K562 (cell line): Measurements from ENCODE around the gene USP2. TPM values are rescaled to one million over a fixed set of nuclear protein-coding genes. Genes with fewer than 3 reads are reported as not detected.
A peak's percentile ranks its signal among the peaks of the same experiment; 100 is the strongest.

Experiments
- CSDE1 ChIP-seq, 2 experiments: fragments of 450-650 bp; IDR thresholded peaks; 2 replicates each; pipeline ENCODE4 v1.6.1; 2016; ENCODE audit warnings: mild to moderate bottlenecking in 1 of 2
- CTCF ChIP-seq, 3 experiments: IDR thresholded peaks in 2 of 3; conservative IDR thresholded peaks in 1 of 3; 2 replicates each; pipeline ENCODE4 v1.5.1; 2011 to 2012; ENCODE audit warnings: low read length in 3 of 3, mild to moderate bottlenecking in 3 of 3, control low read depth in 2 of 3, improper control_type of control experiment in 1 of 3, inconsistent platforms in 1 of 3, low read depth in 1 of 3, mixed read lengths in 1 of 3, moderate library complexity in 1 of 3; ENCODE audit not compliant: insufficient read depth in 2 of 3
- DEAF1 ChIP-seq: fragments of 450-650 bp; formaldehyde crosslinking; IDR thresholded peaks from 2 replicates; pipeline ENCODE4 v1.4.0; 2020; ENCODE audit warnings: mild to moderate bottlenecking, moderate library complexity
- KAT2B ChIP-seq: IDR thresholded peaks from one replicate; pipeline ENCODE4 v1.6.1; 2012; ENCODE audit warnings: low read depth, mild to moderate bottlenecking, control low read depth, inconsistent platforms, low read length, moderate library complexity
- RBFOX2 ChIP-seq: fragments of 200-400 bp; formaldehyde crosslinking; IDR thresholded peaks from 2 replicates; pipeline ENCODE4 v1.6.1; 2017; ENCODE audit warnings: low read depth, mild to moderate bottlenecking, low read length, moderate library complexity
- SAP30 ChIP-seq: fragments of 200-600 bp; sonication (generic); IDR thresholded peaks from 2 replicates; pipeline ENCODE4 v1.6.1; 2012; ENCODE audit warnings: borderline replicate concordance, low read depth, mild to moderate bottlenecking, moderate library complexity, low read length, control low read depth, inconsistent platforms; ENCODE audit not compliant: insufficient read depth, poor library complexity, severe bottlenecking
- SMARCB1 ChIP-seq: IDR thresholded peaks from 2 replicates; pipeline ENCODE4 v1.6.1; 2011; ENCODE audit warnings: improper control_type of control experiment, low read depth; ENCODE audit not compliant: insufficient read length
- SRF ChIP-seq, 2 experiments: fragments of 250-450, 450-650 bp in 1 of 2; sonication (Bioruptor Pico) in 1 of 2; sonication (generic) in 1 of 2; formaldehyde crosslinking; IDR thresholded peaks; 2 replicates each; pipeline versions ENCODE4 v1.5.0 to v1.5.1; 2020 to 2022; ENCODE audit warnings: mild to moderate bottlenecking in 1 of 2, missing genetic modification reagents in 1 of 2
- SRSF7 ChIP-seq: fragments of 200-400 bp; formaldehyde crosslinking; optimal IDR thresholded peaks from 2 replicates; pipeline ENCODE3; 2017; ENCODE audit warnings: mild to moderate bottlenecking, low read depth, low read length
- TCF7L2 ChIP-seq: fragments of 150-350 bp; IDR thresholded peaks from 2 replicates; pipeline ENCODE4 v1.6.1; 2016; ENCODE audit warnings: low read depth, mild to moderate bottlenecking, low read length, moderate library complexity
- ZNF239 ChIP-seq: fragments of 250-450 bp; sonication (Bioruptor Pico); IDR thresholded peaks from 2 replicates; pipeline ENCODE4 v1.4.0; 2020; ENCODE audit warnings: mild to moderate bottlenecking
- ZNF41 ChIP-seq: fragments of 250-450 bp; sonication (Bioruptor Pico); conservative IDR thresholded peaks from 2 replicates; pipeline ENCODE4 v1.4.0; 2020; ENCODE audit warnings: mild to moderate bottlenecking
- ZNF780A ChIP-seq: fragments of 250-450 bp; sonication (Bioruptor Pico); IDR thresholded peaks from 2 replicates; pipeline ENCODE4 v1.5.0; 2021; ENCODE audit warnings: mild to moderate bottlenecking
- polyA plus RNA-seq, 8 experiments: library from polyadenylated mRNA; depleted of rRNA in 4 of 8; stranded (reverse) in 5 of 8; unstranded in 3 of 8; fragments of >200 nt; fragmentation: Nextera tagmentation in 2 of 8; fragmentation: Illumina TruSeq in 1 of 8; extraction: Ambion mirVana in 2 of 8; extraction: Trizol in 1 of 8; gene quantifications; 2 replicates each; pipeline versions ENCODE4 v1.2.1 to v1.2.3, GENCODE V29; 2011 to 2014; ENCODE audit warnings: inconsistent platforms in 1 of 8, missing spikeins in 1 of 8
- total RNA-seq, 7 experiments: library from RNA; depleted of rRNA in 6 of 7; stranded (reverse); fragments of >200 nt in 6 of 7; fragmentation: Illumina TruSeq in 2 of 7; extraction: Trizol in 2 of 7; gene quantifications; 2 replicates each; pipeline versions ENCODE4 v1.2.1 to v1.2.3, GENCODE V29; 2011 to 2021; ENCODE audit warnings: low replicate concordance in 1 of 7
- TF ChIP-seq, protein P1 (sequence below), 2 experiments: fragments of 450-650 bp in 1 of 2; sonication (generic) in 1 of 2; formaldehyde crosslinking in 1 of 2; IDR thresholded peaks; 2 replicates each; pipeline versions ENCODE4 v1.7.1 to v1.9.0; 2016 to 2022; ENCODE audit warnings: inconsistent platforms in 1 of 2, mild to moderate bottlenecking in 1 of 2, missing genetic modification reagents in 1 of 2

USP2 gene
- total and polyA plus RNA-seq, 9 of the 15 experiments (the other 6 are each of a cell fraction or from before 2014, with no cell fraction given), result 2.8 to 16.9 (median 3.9) TPM

GRCh38 chr11:119320776-119321524 lies 60.5 kb downstream of the USP2 start (continued):
- TF ChIP-seq, protein P1, sequence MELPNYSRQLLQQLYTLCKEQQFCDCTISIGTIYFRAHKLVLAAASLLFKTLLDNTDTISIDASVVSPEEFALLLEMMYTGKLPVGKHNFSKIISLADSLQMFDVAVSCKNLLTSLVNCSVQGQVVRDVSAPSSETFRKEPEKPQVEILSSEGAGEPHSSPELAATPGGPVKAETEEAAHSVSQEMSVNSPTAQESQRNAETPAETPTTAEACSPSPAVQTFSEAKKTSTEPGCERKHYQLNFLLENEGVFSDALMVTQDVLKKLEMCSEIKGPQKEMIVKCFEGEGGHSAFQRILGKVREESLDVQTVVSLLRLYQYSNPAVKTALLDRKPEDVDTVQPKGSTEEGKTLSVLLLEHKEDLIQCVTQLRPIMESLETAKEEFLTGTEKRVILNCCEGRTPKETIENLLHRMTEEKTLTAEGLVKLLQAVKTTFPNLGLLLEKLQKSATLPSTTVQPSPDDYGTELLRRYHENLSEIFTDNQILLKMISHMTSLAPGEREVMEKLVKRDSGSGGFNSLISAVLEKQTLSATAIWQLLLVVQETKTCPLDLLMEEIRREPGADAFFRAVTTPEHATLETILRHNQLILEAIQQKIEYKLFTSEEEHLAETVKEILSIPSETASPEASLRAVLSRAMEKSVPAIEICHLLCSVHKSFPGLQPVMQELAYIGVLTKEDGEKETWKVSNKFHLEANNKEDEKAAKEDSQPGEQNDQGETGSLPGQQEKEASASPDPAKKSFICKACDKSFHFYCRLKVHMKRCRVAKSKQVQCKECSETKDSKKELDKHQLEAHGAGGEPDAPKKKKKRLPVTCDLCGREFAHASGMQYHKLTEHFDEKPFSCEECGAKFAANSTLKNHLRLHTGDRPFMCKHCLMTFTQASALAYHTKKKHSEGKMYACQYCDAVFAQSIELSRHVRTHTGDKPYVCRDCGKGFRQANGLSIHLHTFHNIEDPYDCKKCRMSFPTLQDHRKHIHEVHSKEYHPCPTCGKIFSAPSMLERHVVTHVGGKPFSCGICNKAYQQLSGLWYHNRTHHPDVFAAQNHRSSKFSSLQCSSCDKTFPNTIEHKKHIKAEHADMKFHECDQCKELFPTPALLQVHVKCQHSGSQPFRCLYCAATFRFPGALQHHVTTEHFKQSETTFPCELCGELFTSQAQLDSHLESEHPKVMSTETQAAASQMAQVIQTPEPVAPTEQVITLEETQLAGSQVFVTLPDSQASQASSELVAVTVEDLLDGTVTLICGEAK (IDR thresholded peaks at IDR 0.05), result 0 out of 2 replicates have a peak, but pooled peaks have one; percentile 11
- TF ChIP-seq, protein P1 (CRISPR knock-in tag; IDR thresholded peaks at IDR 0.05), result no peak
- TF ChIP-seq ZNF780A (CRISPR knock-in tag), result no peak
- no peak for TF ChIP-seq SAP30
- TF ChIP-seq RBFOX2, result peak; percentile 98
- no peak for TF ChIP-seq SRSF7
- no peak for TF ChIP-seq ZNF239 (CRISPR knock-in tag)
- TF ChIP-seq SRF (CRISPR knock-in tag; IDR thresholded peaks at IDR 0.05), result peak in 1 of 2 experiments; percentile 94; a peak in 2 of 4 replicates
- no peak for TF ChIP-seq KAT2B
- no peak for TF ChIP-seq DEAF1 (CRISPR knock-in tag)
- no peak for TF ChIP-seq CSDE1 (IDR thresholded peaks at IDR 0.05)
- TF ChIP-seq CTCF (IDR thresholded peaks at IDR 0.05 in 2 of 3, conservative IDR thresholded peaks at IDR 0.05 in 1 of 3; ENCODE audit: insufficient read depth in 2 of 3, low read depth in 1 of 3, low read length in 3 of 3), result peak in 1 of 3 experiments; percentile 46; a peak in 3 of 6 replicates
- no peak for TF ChIP-seq TCF7L2
- TF ChIP-seq SMARCB1, result no peak
- no peak for TF ChIP-seq ZNF41 (CRISPR knock-in tag)
